Keratinocyte (primary cell): ENCODE measurements around the gene SLC38A3. TPM values are rescaled to one million over a fixed set of nuclear protein-coding genes. Genes with fewer than 3 reads are reported as not detected.
A peak's percentile ranks its signal among the peaks of the same experiment; 100 is the strongest.

Source experiments
- DNase-seq: peaks from one replicate; pipeline ENCODE4 v3.0.0-alpha.2; 2011; ENCODE audit warnings: low read depth, missing footprints, low spot score
- FAIRE-seq: peaks from 2 replicates; lab custom pipeline; 2011; peaks lifted over from hg19 to GRCh38; lab: Jason Lieb, UNC
- H2AFZ ChIP-seq: 2 replicates; pipeline ENCODE4 v1.6.0; 2012; ENCODE audit warnings: low read length, control low read depth, inconsistent platforms; ENCODE audit not compliant: control insufficient read depth
- H3K27ac ChIP-seq: 2 replicates; pipeline ENCODE4 v1.5.1; 2011; ENCODE audit warnings: low read length; ENCODE audit not compliant: control insufficient read depth, insufficient read depth
- H3K27me3 ChIP-seq: 3 replicates; pipeline ENCODE4 v1.6.0; 2011; ENCODE audit warnings: low read length; ENCODE audit not compliant: control insufficient read depth, insufficient read depth; ENCODE audit errors: extremely low read depth
- H3K36me3 ChIP-seq, 2 experiments: 2 replicates in 1 of 2; 3 replicates in 1 of 2; pipeline ENCODE4 v1.5.1; 2011; ENCODE audit warnings: low read length in 2 of 2, mild to moderate bottlenecking in 1 of 2; ENCODE audit not compliant: control insufficient read depth in 2 of 2, insufficient read depth in 2 of 2; ENCODE audit errors: extremely low read depth in 1 of 2
- H3K4me1 ChIP-seq: 3 replicates; pipeline ENCODE4 v1.5.1; 2011; ENCODE audit warnings: low read length; ENCODE audit not compliant: control insufficient read depth, insufficient read depth; ENCODE audit errors: extremely low read depth
- H3K4me2 ChIP-seq: 3 replicates; pipeline ENCODE4 v1.6.0; 2011; ENCODE audit warnings: low read depth, low read length; ENCODE audit not compliant: control insufficient read depth, insufficient read depth; ENCODE audit errors: extremely low read depth
- H3K4me3 ChIP-seq, 3 experiments: fragments of 200-600 bp in 1 of 3; sonication (generic) in 1 of 3; 2 replicates in 2 of 3; 3 replicates in 1 of 3; pipeline ENCODE4 v1.5.1; 2011 to 2016; ENCODE audit warnings: low read length in 3 of 3, mild to moderate bottlenecking in 3 of 3, control low read depth in 2 of 3, inconsistent platforms in 1 of 3, low read depth in 1 of 3, mixed read lengths in 1 of 3, mixed run types in 1 of 3, moderate library complexity in 1 of 3; ENCODE audit not compliant: control insufficient read depth in 2 of 3, insufficient read depth in 2 of 3; ENCODE audit errors: extremely low read depth in 1 of 3
- H3K79me2 ChIP-seq: 2 replicates; pipeline ENCODE4 v1.6.0; 2012; ENCODE audit warnings: low read length; ENCODE audit not compliant: control insufficient read depth, insufficient read depth
- H3K9ac ChIP-seq: 3 replicates; pipeline ENCODE4 v1.6.0; 2011; ENCODE audit warnings: low read length; ENCODE audit not compliant: control insufficient read depth, insufficient read depth; ENCODE audit errors: extremely low read depth
- H3K9me1 ChIP-seq: 3 replicates; pipeline ENCODE4 v1.6.0; 2011; ENCODE audit warnings: low read length; ENCODE audit not compliant: control insufficient read depth, insufficient read depth; ENCODE audit errors: extremely low read depth
- H3K9me3 ChIP-seq: 2 replicates; pipeline ENCODE4 v1.5.1; 2012; ENCODE audit warnings: low read depth, low read length; ENCODE audit not compliant: control insufficient read depth
- H4K20me1 ChIP-seq: 3 replicates; pipeline ENCODE4 v1.6.0; 2011; ENCODE audit warnings: low read length; ENCODE audit not compliant: control insufficient read depth, insufficient read depth; ENCODE audit errors: extremely low read depth
- CTCF ChIP-seq, 3 experiments: IDR thresholded peaks in 1 of 3; conservative IDR thresholded peaks in 1 of 3; optimal IDR thresholded peaks in 1 of 3; 2 replicates in 2 of 3; 3 replicates in 1 of 3; pipeline versions ENCODE3 to v1.5.1; 2011; ENCODE audit warnings: low read length in 3 of 3, mild to moderate bottlenecking in 3 of 3, moderate library complexity in 2 of 3, control low read depth in 1 of 3, inconsistent platforms in 1 of 3; ENCODE audit not compliant: insufficient read depth in 2 of 3; ENCODE audit errors: extremely low read depth in 1 of 3
- EZH2 ChIP-seq: IDR thresholded peaks from one replicate; pipeline ENCODE4 v1.6.1; 2012; ENCODE audit warnings: inconsistent platforms, mild to moderate bottlenecking, low read length, moderate library complexity
- dilution Hi-C: fragments of 300-500 bp; cut with MboI; formaldehyde crosslinking; loops from one replicate; pipeline ENCODE4 v1.7.0; 2020; ENCODE audit warnings: low sequenced_read_pairs; ENCODE audit not compliant: extremely low pct_ligation_motif_present
- polyA minus RNA-seq, 3 experiments: library from RNA; depleted of rRNA, polyadenylated mRNA; stranded (reverse); fragments of >200 nt; gene quantifications; 1 replicate in 1 of 3; 2 replicates in 1 of 3; 3 replicates in 1 of 3; pipeline ENCODE4 v1.2.3, GENCODE V29; 2011
- polyA plus RNA-seq, 5 experiments: library from polyadenylated mRNA; depleted of rRNA in 3 of 5; stranded (reverse) in 3 of 5; stranded (forward) in 1 of 5; unstranded in 1 of 5; fragments of >200 nt; gene quantifications; 1 replicate in 1 of 5; 2 replicates in 3 of 5; 3 replicates in 1 of 5; pipeline versions ENCODE4 v1.2.1 to v1.2.3, GENCODE V29; 2011 to 2012; ENCODE audit warnings: missing spikeins in 2 of 5, low read depth in 1 of 5, low replicate concordance in 1 of 5

The SLC38A3 gene
- polyA plus RNA-seq (not detected in 3 replicates), polyA minus RNA-seq (not detected in 3 replicates)
- 0.22 TPM for polyA plus RNA-seq (2011; ENCODE audit: low read depth)
- 0.02 and 0.12 TPM in 2 replicates for polyA plus RNA-seq (2011; cell fraction: cytosol; rRNA removed)
- polyA plus RNA-seq (2011; cell fraction: nucleus; rRNA removed) = 0.12 and 0.36 TPM in 2 replicates
- polyA plus RNA-seq (2012; ENCODE audit: low replicate concordance) = 0.39 TPM in 1 of 2 replicates, not detected in the other
- polyA minus RNA-seq (2011; cell fraction: cytosol; rRNA and poly(A)+ RNA removed) = not detected
- polyA minus RNA-seq (2011; cell fraction: nucleus; rRNA and poly(A)+ RNA removed) = 0.32 TPM in 1 of 2 replicates, not detected in the other

DNA sequence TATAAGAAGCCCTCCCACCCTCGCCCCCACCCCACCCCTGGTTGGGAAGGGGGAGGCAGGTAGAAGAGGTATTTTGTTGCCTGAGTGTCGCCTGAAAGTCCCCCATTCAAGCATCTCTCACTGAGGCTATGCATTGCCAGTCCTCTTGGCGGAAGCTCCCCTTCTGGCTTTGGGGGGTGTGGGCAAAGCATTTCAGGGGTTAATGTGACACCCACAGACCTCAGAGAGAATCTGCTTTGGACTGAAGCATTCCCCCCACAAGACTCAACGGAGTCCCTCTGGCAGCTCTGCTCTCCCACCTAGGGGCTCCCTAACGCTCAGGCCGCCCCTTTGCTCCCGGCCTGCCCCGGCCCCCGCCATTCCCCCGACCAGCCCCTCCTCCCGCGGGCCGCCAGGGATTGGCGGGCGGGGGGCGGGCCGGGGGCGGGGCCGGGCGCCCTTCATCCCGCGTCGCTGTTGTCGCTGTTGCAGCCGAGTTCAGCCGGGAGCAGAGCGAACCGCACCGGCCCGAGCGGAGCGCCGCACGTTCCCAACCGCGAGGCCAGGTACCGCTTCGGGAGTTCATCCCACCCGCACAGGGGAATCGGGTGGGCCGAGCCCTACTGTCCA is at the start of gene SLC38A3:
Gene SLC38A3, plus strand, starts transcription at position 468 of the 609 bp plus-strand sequence. CDS start 8,929 bp downstream, outside the sequence.
- no peaks in the 10 kb centered on the region for H4K20me1 ChIP-seq
- H3K27ac ChIP-seq = no peak within 1 kb of the TSS
- no peak within 1 kb of the TSS for H3K9ac ChIP-seq
- peaks cover 67% of the 10 kb centered on the region for H3K27me3 ChIP-seq
- H3K4me2 ChIP-seq = peak within 1 kb of the TSS; percentile 41
- DNase-seq (no peak), FAIRE-seq (no peak)
- TF ChIP-seq CTCF (optimal IDR thresholded peaks at IDR 0.05 in 1 of 3, IDR thresholded peaks at IDR 0.05 in 1 of 3, conservative IDR thresholded peaks at IDR 0.05 in 1 of 3; ENCODE audit: extremely low read depth in 1 of 3, insufficient read depth in 2 of 3, low read length in 3 of 3) (no peak), EZH2 (no peak)
- no peaks in the 10 kb centered on the region for H3K9me1 ChIP-seq
- no peaks in the 10 kb centered on the region for H3K36me3 ChIP-seq
- H3K4me1 ChIP-seq = peaks cover 9% of the 10 kb centered on the region
- no peak within 1 kb of the TSS for H2AFZ ChIP-seq
- dilution Hi-C loops = no loop called here
- peak within 1 kb of the TSS in 1 of 3 experiments; percentile 27 for H3K4me3 ChIP-seq
- H3K79me2 ChIP-seq = no peaks in the 10 kb centered on the region
- H3K9me3 ChIP-seq = no peaks in the 10 kb centered on the region

GRCh38 chr3:50155491-50155878 is 49.6 kb upstream of the SLC38A3 start:
- TF ChIP-seq CTCF (optimal IDR thresholded peaks at IDR 0.05 in 1 of 3, IDR thresholded peaks at IDR 0.05 in 1 of 3, conservative IDR thresholded peaks at IDR 0.05 in 1 of 3; ENCODE audit: extremely low read depth in 1 of 3, insufficient read depth in 2 of 3, low read length in 3 of 3) (no peak), EZH2 (no peak)
- H2AFZ ChIP-seq = no peak overlapping the region
- H3K9me1 ChIP-seq = peaks cover 6% of the 10 kb centered on the region
- peak overlapping the region; percentile 77 for H3K27ac ChIP-seq
- peaks cover 59% of the 10 kb centered on the region for H3K4me1 ChIP-seq
- no peaks in the 10 kb centered on the region for H3K9me3 ChIP-seq
- no peak for FAIRE-seq
- H3K27me3 ChIP-seq = no peaks in the 10 kb centered on the region
- H3K4me2 ChIP-seq = peak overlapping the region; percentile 99
- dilution Hi-C loops = no loop called here
- H3K4me3 ChIP-seq = peak overlapping the region; percentile 85 to 91 (median 88)
- no peaks in the 10 kb centered on the region for H4K20me1 ChIP-seq
- DNase-seq = no peak
- H3K36me3 ChIP-seq = peaks cover 12 to 20% of the 10 kb centered on the region in 2 experiments
- peaks cover 56% of the 10 kb centered on the region for H3K79me2 ChIP-seq
- H3K9ac ChIP-seq = peak overlapping the region; percentile 86
